ENCODE data around the gene GSKIP.
A peak's percentile ranks its signal among the peaks of the same experiment; 100 is the strongest.

Gene GSKIP

DNA sequence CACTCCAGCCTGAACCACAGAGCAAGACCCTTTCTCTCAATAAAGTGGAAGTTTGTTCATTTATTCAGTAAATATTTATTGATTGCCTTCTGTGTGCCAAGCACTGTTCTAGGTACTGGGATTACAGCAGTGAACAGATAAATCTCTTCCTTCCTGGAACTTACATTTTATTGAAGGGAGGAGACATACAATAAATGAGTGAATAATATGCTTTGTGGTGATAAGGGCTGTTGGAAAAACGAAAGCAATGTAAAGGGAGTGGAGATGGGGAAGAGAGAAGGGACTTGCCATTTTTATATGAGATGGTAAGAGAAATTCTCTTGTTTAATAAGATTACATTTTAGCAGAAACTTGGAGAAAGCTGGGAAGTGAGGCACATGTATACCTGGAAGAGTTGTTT is 1.6 kb downstream of the GSKIP start:
- Mint-ChIP-seq H3K27ac (peak overlapping the region in 2 of 3 experiments; percentile 92 to 93), H3K4me3 (peak overlapping the region; percentile 94 to 95 (median 95)), H3K4me1 (peaks cover 38% of the 10 kb centered on the region), H3K36me3 (ENCODE audit: low read depth) (peaks cover 16% of the 10 kb centered on the region), H3K27me3 (ENCODE audit: low read depth) (no peaks in the 10 kb centered on the region), H3K9me3 (no peaks in the 10 kb centered on the region)
- no peak for TF ChIP-seq CTCF (IDR thresholded peaks at IDR 0.05; ENCODE audit: unreplicated experiment in 3 of 3)

DNA sequence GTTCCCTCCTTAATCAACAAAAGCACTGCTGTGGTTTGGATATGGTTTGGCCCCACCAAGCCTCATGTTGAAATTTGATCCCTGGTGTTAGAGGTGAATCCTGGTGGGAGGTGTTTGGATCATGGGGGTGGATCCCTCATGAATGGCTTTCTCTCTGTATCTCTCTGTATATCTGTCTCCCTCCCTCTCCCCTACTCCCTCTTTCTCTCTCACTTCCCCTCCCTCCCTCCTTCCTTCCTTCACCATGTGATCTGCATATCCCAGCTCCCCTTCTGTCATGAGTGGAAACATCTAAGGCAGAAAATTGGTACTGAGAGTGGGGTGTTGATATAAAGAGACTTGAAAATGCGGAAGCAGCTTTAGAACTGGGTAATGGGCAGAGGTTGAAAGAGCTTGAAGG is 5.2 kb downstream of the GSKIP start:
- TF ChIP-seq CTCF (IDR thresholded peaks at IDR 0.05; ENCODE audit: unreplicated experiment in 3 of 3): no peak
- Mint-ChIP-seq H3K27me3 (ENCODE audit: low read depth) (no peaks in the 10 kb centered on the region), H3K4me1 (peaks cover 14% of the 10 kb centered on the region), H3K36me3 (ENCODE audit: low read depth) (peaks cover 22% of the 10 kb centered on the region), H3K27ac (no peak overlapping the region), H3K9me3 (no peaks in the 10 kb centered on the region), H3K4me3 (no peak overlapping the region)

DNA sequence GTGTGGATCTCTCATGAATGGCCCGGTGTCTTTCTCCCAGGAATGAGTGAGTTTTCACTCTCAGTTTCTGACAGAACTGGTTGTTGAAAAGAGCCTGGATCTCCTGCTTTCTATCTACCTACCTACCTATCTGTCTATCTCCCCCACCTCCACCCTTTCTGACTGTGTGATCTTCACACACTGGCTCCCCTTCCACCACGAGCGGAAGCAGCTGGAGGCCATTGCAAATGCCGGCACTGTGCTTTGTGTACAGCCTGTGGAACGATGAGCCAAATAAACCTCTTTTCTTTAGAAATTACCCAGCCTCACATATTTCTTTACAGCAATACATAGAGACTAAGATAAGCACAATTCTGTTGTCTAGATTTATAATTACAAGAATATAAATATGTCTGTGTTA is 7.2 kb downstream of the GSKIP start:
- no peak overlapping the region for H3K27ac Mint-ChIP-seq
- no peaks in the 10 kb centered on the region for H3K9me3 Mint-ChIP-seq
- H3K4me1 Mint-ChIP-seq: no peaks in the 10 kb centered on the region
- TF ChIP-seq CTCF (IDR thresholded peaks at IDR 0.05; ENCODE audit: unreplicated experiment in 3 of 3): no peak
- peaks cover 35% of the 10 kb centered on the region for H3K36me3 Mint-ChIP-seq (ENCODE audit: low read depth)
- no peak overlapping the region for H3K4me3 Mint-ChIP-seq
- no peaks in the 10 kb centered on the region for H3K27me3 Mint-ChIP-seq (ENCODE audit: low read depth)

GRCh38 chr14:96373538-96373937 is 10.2 kb downstream of the GSKIP start:
- H3K36me3 Mint-ChIP-seq (ENCODE audit: low read depth): peaks cover 32% of the 10 kb centered on the region
- no peak for TF ChIP-seq CTCF (IDR thresholded peaks at IDR 0.05; ENCODE audit: unreplicated experiment in 3 of 3)

DNA sequence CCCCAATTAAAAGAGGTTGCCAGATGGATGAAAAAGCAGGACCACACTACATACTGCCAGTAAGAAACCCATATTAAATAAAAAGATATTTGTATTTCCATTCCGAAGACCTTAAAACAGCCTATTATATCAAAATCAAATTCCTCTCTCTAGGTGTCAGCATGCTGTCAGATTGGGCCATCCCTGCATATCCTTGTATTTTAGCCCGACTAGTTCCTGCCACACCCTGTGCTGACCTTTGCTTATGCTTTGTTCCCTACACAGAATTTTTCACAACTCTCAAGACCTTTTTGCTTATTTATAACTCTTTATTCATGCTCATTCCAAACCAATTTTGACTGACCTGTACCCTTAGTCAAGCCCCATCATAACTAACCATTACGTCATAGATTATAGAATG is 12.8 kb downstream of the GSKIP start:
- TF ChIP-seq CTCF (IDR thresholded peaks at IDR 0.05; ENCODE audit: unreplicated experiment in 3 of 3): no peak
- Mint-ChIP-seq H3K27me3 (ENCODE audit: low read depth) (no peaks in the 10 kb centered on the region), H3K36me3 (ENCODE audit: low read depth) (peaks cover 18% of the 10 kb centered on the region), H3K4me3 (no peak overlapping the region), H3K4me1 (no peaks in the 10 kb centered on the region), H3K27ac (no peak overlapping the region), H3K9me3 (no peaks in the 10 kb centered on the region)

More at GRCh38 chr14:96373538-96373937, 10.2 kb downstream of the GSKIP start:
- Mint-ChIP-seq H3K9me3 (no peaks in the 10 kb centered on the region), H3K4me3 (no peak overlapping the region), H3K27ac (no peak overlapping the region), H3K27me3 (ENCODE audit: low read depth) (no peaks in the 10 kb centered on the region), H3K4me1 (no peaks in the 10 kb centered on the region)

GRCh38 chr14:96380735-96381134 is 17.4 kb downstream of the GSKIP start:
- Mint-ChIP-seq H3K36me3 (ENCODE audit: low read depth) (peaks cover 23% of the 10 kb centered on the region), H3K4me1 (no peaks in the 10 kb centered on the region), H3K27me3 (ENCODE audit: low read depth) (no peaks in the 10 kb centered on the region), H3K27ac (no peak overlapping the region), H3K4me3 (no peak overlapping the region), H3K9me3 (no peaks in the 10 kb centered on the region)
- no peak for TF ChIP-seq CTCF (IDR thresholded peaks at IDR 0.05; ENCODE audit: unreplicated experiment in 3 of 3)

All from nephron (organoid).